Fibroblast of mammary gland (primary cell): ENCODE measurements around the gene SFR1.
A peak's percentile ranks its signal among the peaks of the same experiment; 100 is the strongest.

Experiments used
- DNase-seq: peaks from one replicate; pipeline ENCODE4 v3.0.0-alpha.2; 2010; ENCODE audit warnings: low read depth
- H3K4me3 ChIP-seq: 2 replicates; pipeline ENCODE4 v1.5.1; 2011; ENCODE audit warnings: low read depth, mild to moderate bottlenecking, low read length, moderate library complexity; ENCODE audit not compliant: control insufficient read depth
- CTCF ChIP-seq: conservative IDR thresholded peaks from 2 replicates; pipeline ENCODE4 v1.5.1; 2011; ENCODE audit warnings: low read depth, low read length, inconsistent platforms; ENCODE audit not compliant: control insufficient read depth, insufficient read depth

SFR1 gene

GRCh38 chr10:104090611-104091010 lies 31.4 kb upstream of the SFR1 start:
- no peak for TF ChIP-seq CTCF
- H3K4me3 ChIP-seq = no peak overlapping the region
- no peak for DNase-seq

- TF ChIP-seq CTCF = no peak
- DNase-seq = no peak
- no peak overlapping the region for H3K4me3 ChIP-seq
Observed at GRCh38 chr10:104092749-104093148, 29.2 kb upstream of the SFR1 start.

- no peak overlapping the region for H3K4me3 ChIP-seq
- TF ChIP-seq CTCF = no peak
- no peak for DNase-seq
Observed at GRCh38 chr10:104096692-104097091, 25.3 kb upstream of the SFR1 start.

GRCh38 chr10:104098358-104098925 lies 23.5 kb upstream of the SFR1 start:
- H3K4me3 ChIP-seq = no peak overlapping the region
- peak; percentile 16 for DNase-seq

GRCh38 chr10:104099269-104099668 lies 22.7 kb upstream of the SFR1 start:
- peak; percentile 37 for DNase-seq
- no peak overlapping the region for H3K4me3 ChIP-seq
- TF ChIP-seq CTCF = no peak

More at GRCh38 chr10:104098358-104098925, 23.5 kb upstream of the SFR1 start:
- no peak for TF ChIP-seq CTCF

- TF ChIP-seq CTCF = no peak
- H3K4me3 ChIP-seq = no peak overlapping the region
- no peak for DNase-seq
Observed at GRCh38 chr10:104099941-104100340, 22.0 kb upstream of the SFR1 start.

- TF ChIP-seq CTCF = no peak
- DNase-seq = no peak
- H3K4me3 ChIP-seq = no peak overlapping the region
Observed at GRCh38 chr10:104100795-104101194, 21.2 kb upstream of the SFR1 start.
